ENCODE data around the gene CFAP45. TPM values are rescaled to one million over a fixed set of nuclear protein-coding genes. Genes with fewer than 3 reads are reported as not detected.

Gene CFAP45
- total and polyA plus RNA-seq, 9 of the 15 experiments (the other 6 are each of a cell fraction or from before 2014, with no cell fraction given) = 0.65 to 2.4 (median 1.5) TPM

GRCh38 chr1:159847231-159847630 is 52.7 kb downstream of the CFAP45 start:
- in situ Hi-C loops (cut with MboI) = no loop called here
- Histone ChIP-seq H2AFZ (ENCODE audit: low read depth, low read length) (no peak overlapping the region), H3K9me3 (replicated peaks; ENCODE audit: control insufficient read depth, insufficient read depth, low read depth, low read length) (no peaks in the 10 kb centered on the region), H3K9ac (ENCODE audit: insufficient read depth in 1 of 2, low read depth in 2 of 2, low read length in 2 of 2) (no peak overlapping the region), H3K4me3 (no peak overlapping the region), H3K79me2 (ENCODE audit: control insufficient read depth, insufficient read depth, low read length) (no peaks in the 10 kb centered on the region), H3K4me2 (ENCODE audit: insufficient read depth, low read length) (no peak overlapping the region), H3K9me1 (ENCODE audit: control insufficient read depth, insufficient read depth, low read length) (peaks cover 3% of the 10 kb centered on the region), H4K20me1 (replicated peaks; ENCODE audit: control insufficient read depth, insufficient read depth, low read length) (no peaks in the 10 kb centered on the region), H3K27ac (ENCODE audit: extremely low read depth, low read depth, low read length) (no peak overlapping the region), H3K4me1 (replicated peaks in 1 of 2; ENCODE audit: control insufficient read depth in 2 of 2, insufficient read depth in 2 of 2, low read length in 2 of 2) (no peaks in the 10 kb centered on the region), H3K36me3 (ENCODE audit: control insufficient read depth, insufficient read depth, low read length) (no peaks in the 10 kb centered on the region), H3K27me3 (ENCODE audit: control insufficient read depth in 2 of 2, insufficient read depth in 2 of 2, low read length in 2 of 2) (peaks cover 15 to 33% of the 10 kb centered on the region in 2 experiments; a peak in 3 of 5 replicates)
- DNase-seq (ENCODE audit: extremely low read depth in 1 of 4, low spot score in 3 of 4) (no peak), FAIRE-seq (no peak), ATAC-seq (no peak)
- ChIA-PET CTCF (ENCODE audit: low intra/inter-chr PET ratio) (no interaction called here), POLR2A (no interaction called here)
- intact Hi-C loops (cut with micrococcal nuclease) = no loop called here
- BruUV-seq (replicated peaks) = no TSS peak
- TF ChIP-seq ZNF764 (CRISPR knock-in tag; IDR thresholded peaks at IDR 0.05; ENCODE audit: low read depth) (no peak), POLR2G (IDR thresholded peaks at IDR 0.05; ENCODE audit: low read depth, low read length) (no peak), BDP1 (IDR thresholded peaks at IDR 0.05; ENCODE audit: insufficient read depth, insufficient read length) (no peak), FOXJ3 (CRISPR knock-in tag; IDR thresholded peaks at IDR 0.05) (no peak), CCAR2 (IDR thresholded peaks at IDR 0.05; ENCODE audit: low read depth, low read length) (no peak), DIDO1 (tag; IDR thresholded peaks at IDR 0.05; ENCODE audit: low read depth) (no peak), ZBTB40 (IDR thresholded peaks at IDR 0.05) (no peak), ZBTB40 (CRISPR knock-in tag; IDR thresholded peaks at IDR 0.05) (no peak), ZNF431 (CRISPR knock-in tag; IDR thresholded peaks at IDR 0.05) (no peak), CBX5 (IDR thresholded peaks at IDR 0.05; ENCODE audit: borderline replicate concordance, low read depth) (no peak), MBD1 (CRISPR knock-in tag; IDR thresholded peaks at IDR 0.05) (no peak)
- WGBS (ENCODE audit: insufficient coverage, low coverage, missing lambda C conversion rate) = 0% methylated on average over 4 of the region's 4 CpGs

All from K562 (cell line).